Measurements from ENCODE around the gene SCN5A. TPM values are rescaled to one million over a fixed set of nuclear protein-coding genes. Genes with fewer than 3 reads are reported as not detected.

SCN5A gene
- polyA plus RNA-seq, 1 of the 3 experiments (the other 2 are of a cell fraction) = 0.18 TPM

DNA sequence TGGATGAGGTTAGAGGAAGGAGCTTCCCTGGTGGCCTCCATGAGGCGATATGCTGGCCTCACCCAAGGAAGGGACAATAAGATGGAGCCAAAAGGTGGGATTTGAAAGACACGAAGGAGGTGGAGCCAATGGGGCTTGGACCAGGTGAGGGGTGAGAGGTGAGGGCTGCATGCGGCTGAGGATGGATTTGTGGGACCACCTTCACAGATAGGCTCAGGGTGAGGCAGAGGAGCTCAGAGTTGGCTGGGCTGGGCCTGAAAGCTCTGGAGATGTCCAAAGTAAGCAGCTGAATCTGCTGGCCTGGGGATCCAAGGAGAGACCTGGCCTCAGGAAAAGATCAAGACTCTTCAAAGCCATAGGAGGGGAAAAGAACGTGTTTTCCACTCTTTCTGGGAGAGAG is 103.5 kb downstream of the SCN5A start:
- Histone ChIP-seq H3K4me2 (no peak overlapping the region), H3K27me3 (ENCODE audit: insufficient read depth) (no peaks in the 10 kb centered on the region), H3K9ac (no peak overlapping the region), H3K4me1 (ENCODE audit: control insufficient read depth in 1 of 2, insufficient read depth in 2 of 2, low read depth in 1 of 2, low read length in 1 of 2) (peaks cover 0 to 22% of the 10 kb centered on the region in 2 experiments; a peak in 1 of 4 replicates), H3K27ac (ENCODE audit: low read depth in 2 of 2, low read length in 1 of 2) (no peak overlapping the region), H3K79me2 (ENCODE audit: insufficient read depth) (no peaks in the 10 kb centered on the region), H3K36me3 (replicated peaks in 1 of 2; ENCODE audit: control insufficient read depth in 1 of 2, insufficient read depth in 2 of 2, low read length in 1 of 2) (no peaks in the 10 kb centered on the region), H4K20me1 (ENCODE audit: insufficient read depth) (no peaks in the 10 kb centered on the region), H3K9me2 (no peaks in the 10 kb centered on the region), H2AFZ (ENCODE audit: low read depth) (no peak overlapping the region), H3K4me3 (ENCODE audit: low read depth in 2 of 2, low read length in 1 of 2) (no peak overlapping the region), H3F3A (replicated peaks; ENCODE audit: insufficient read depth) (no peaks in the 10 kb centered on the region), H3K9me3 (no peaks in the 10 kb centered on the region)
- ChIA-PET CTCF (interaction anchor here (0.9 to 2.3 kb wide), 2 partner anchors 16 to 484 kb away, joined by 3 to 6 read pairs; no protein-coding TSS in a partner anchor), POLR2A (no interaction called here)
- TF ChIP-seq, protein P1, sequence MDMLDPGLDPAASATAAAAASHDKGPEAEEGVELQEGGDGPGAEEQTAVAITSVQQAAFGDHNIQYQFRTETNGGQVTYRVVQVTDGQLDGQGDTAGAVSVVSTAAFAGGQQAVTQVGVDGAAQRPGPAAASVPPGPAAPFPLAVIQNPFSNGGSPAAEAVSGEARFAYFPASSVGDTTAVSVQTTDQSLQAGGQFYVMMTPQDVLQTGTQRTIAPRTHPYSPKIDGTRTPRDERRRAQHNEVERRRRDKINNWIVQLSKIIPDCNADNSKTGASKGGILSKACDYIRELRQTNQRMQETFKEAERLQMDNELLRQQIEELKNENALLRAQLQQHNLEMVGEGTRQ (IDR thresholded peaks at IDR 0.05; ENCODE audit: borderline replicate concordance, low read depth, low read length) = no peak
- TF ChIP-seq MXI1 (IDR thresholded peaks at IDR 0.05; ENCODE audit: low read depth, low read length) (no peak), YY1 (IDR thresholded peaks at IDR 0.05; ENCODE audit: low read depth) (no peak), TAF1 (IDR thresholded peaks at IDR 0.05; ENCODE audit: borderline replicate concordance, low read depth, low read length) (no peak), MEF2A (IDR thresholded peaks at IDR 0.05; ENCODE audit: borderline replicate concordance, low read depth) (no peak), NFIC (IDR thresholded peaks at IDR 0.05; ENCODE audit: borderline replicate concordance) (no peak), GATA2 (CRISPR knock-in tag; IDR thresholded peaks at IDR 0.05) (no peak), GABPA (IDR thresholded peaks at IDR 0.05; ENCODE audit: low read depth) (no peak)
- TF ChIP-seq, protein P2, sequence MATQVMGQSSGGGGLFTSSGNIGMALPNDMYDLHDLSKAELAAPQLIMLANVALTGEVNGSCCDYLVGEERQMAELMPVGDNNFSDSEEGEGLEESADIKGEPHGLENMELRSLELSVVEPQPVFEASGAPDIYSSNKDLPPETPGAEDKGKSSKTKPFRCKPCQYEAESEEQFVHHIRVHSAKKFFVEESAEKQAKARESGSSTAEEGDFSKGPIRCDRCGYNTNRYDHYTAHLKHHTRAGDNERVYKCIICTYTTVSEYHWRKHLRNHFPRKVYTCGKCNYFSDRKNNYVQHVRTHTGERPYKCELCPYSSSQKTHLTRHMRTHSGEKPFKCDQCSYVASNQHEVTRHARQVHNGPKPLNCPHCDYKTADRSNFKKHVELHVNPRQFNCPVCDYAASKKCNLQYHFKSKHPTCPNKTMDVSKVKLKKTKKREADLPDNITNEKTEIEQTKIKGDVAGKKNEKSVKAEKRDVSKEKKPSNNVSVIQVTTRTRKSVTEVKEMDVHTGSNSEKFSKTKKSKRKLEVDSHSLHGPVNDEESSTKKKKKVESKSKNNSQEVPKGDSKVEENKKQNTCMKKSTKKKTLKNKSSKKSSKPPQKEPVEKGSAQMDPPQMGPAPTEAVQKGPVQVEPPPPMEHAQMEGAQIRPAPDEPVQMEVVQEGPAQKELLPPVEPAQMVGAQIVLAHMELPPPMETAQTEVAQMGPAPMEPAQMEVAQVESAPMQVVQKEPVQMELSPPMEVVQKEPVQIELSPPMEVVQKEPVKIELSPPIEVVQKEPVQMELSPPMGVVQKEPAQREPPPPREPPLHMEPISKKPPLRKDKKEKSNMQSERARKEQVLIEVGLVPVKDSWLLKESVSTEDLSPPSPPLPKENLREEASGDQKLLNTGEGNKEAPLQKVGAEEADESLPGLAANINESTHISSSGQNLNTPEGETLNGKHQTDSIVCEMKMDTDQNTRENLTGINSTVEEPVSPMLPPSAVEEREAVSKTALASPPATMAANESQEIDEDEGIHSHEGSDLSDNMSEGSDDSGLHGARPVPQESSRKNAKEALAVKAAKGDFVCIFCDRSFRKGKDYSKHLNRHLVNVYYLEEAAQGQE (IDR thresholded peaks at IDR 0.05; ENCODE audit: low read depth, low read length) = no peak
- TF ChIP-seq, protein P3, sequence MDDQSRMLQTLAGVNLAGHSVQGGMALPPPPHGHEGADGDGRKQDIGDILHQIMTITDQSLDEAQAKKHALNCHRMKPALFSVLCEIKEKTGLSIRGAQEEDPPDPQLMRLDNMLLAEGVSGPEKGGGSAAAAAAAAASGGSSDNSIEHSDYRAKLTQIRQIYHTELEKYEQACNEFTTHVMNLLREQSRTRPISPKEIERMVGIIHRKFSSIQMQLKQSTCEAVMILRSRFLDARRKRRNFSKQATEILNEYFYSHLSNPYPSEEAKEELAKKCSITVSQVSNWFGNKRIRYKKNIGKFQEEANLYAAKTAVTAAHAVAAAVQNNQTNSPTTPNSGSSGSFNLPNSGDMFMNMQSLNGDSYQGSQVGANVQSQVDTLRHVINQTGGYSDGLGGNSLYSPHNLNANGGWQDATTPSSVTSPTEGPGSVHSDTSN (IDR thresholded peaks at IDR 0.05) = no peak
- DNase-seq = no peak
- 60% methylated on average over 4 of the region's 4 CpGs for WGBS (ENCODE audit: low lambda C conversion rate)

DNA sequence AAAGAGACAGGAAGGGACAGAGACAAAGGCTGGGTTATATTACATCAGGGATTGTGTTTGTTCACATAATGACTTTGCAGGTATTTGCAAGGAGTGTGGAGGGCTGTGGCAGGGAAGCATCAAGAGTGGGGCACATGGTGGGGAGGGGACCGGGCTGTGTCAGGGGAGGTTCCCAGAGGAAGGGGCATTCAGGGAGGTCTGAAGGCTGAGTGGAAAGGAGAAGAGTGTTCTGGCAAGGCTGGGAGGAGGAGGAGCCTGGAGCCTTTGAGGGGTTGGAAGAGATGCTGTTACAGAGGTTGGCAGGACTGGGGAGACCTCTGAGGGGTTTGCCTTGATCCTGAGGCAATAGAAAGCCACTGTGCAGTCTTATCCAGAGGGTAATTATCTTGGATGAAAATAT is 103.9 kb downstream of the SCN5A start:
- no peak for TF ChIP-seq GATA2 (CRISPR knock-in tag; IDR thresholded peaks at IDR 0.05)
- TF ChIP-seq, protein P2 (IDR thresholded peaks at IDR 0.05; ENCODE audit: low read depth, low read length) = no peak
- TF ChIP-seq, protein P1 (IDR thresholded peaks at IDR 0.05; ENCODE audit: borderline replicate concordance, low read depth, low read length) = no peak

More for the DNA sequence above, 103.9 kb downstream of the SCN5A start:
- Histone ChIP-seq H3K79me2 (ENCODE audit: insufficient read depth) (no peaks in the 10 kb centered on the region), H3K4me1 (ENCODE audit: control insufficient read depth in 1 of 2, insufficient read depth in 2 of 2, low read depth in 1 of 2, low read length in 1 of 2) (peaks cover 0 to 22% of the 10 kb centered on the region in 2 experiments; a peak in 1 of 4 replicates), H3F3A (replicated peaks; ENCODE audit: insufficient read depth) (no peaks in the 10 kb centered on the region), H3K4me3 (ENCODE audit: low read depth in 2 of 2, low read length in 1 of 2) (no peak overlapping the region), H2AFZ (ENCODE audit: low read depth) (no peak overlapping the region), H3K9ac (no peak overlapping the region), H3K9me3 (no peaks in the 10 kb centered on the region), H3K27me3 (ENCODE audit: insufficient read depth) (no peaks in the 10 kb centered on the region), H4K20me1 (ENCODE audit: insufficient read depth) (no peaks in the 10 kb centered on the region), H3K9me2 (no peaks in the 10 kb centered on the region), H3K27ac (ENCODE audit: low read depth in 2 of 2, low read length in 1 of 2) (no peak overlapping the region), H3K4me2 (no peak overlapping the region), H3K36me3 (replicated peaks in 1 of 2; ENCODE audit: control insufficient read depth in 1 of 2, insufficient read depth in 2 of 2, low read length in 1 of 2) (no peaks in the 10 kb centered on the region)
- POLR2A ChIA-PET = no interaction called here
- CTCF ChIA-PET = interaction anchor here (0.9 to 2.3 kb wide), 2 partner anchors 16 to 485 kb away, joined by 3 to 6 read pairs; no protein-coding TSS in a partner anchor
- WGBS (ENCODE audit: low lambda C conversion rate) = 93% methylated on average over 1 of the region's 1 CpG
- no peak for DNase-seq

Data from SK-N-SH (cell line).